Adipocyte (in vitro differentiated cells): ENCODE results near the gene MGMT.

ENCODE experiments used
- DNase-seq: peaks from one replicate; pipeline ENCODE4 v3.0.0-alpha.2; 2015; ENCODE audit warnings: low read depth
- H3K27me3 ChIP-seq: replicated peaks from 2 replicates; pipeline ENCODE4 v1.7.0; 2013; ENCODE audit warnings: mild to moderate bottlenecking, low read length, moderate library complexity; ENCODE audit not compliant: control insufficient read depth, insufficient read depth
- H3K36me3 ChIP-seq: 2 replicates; pipeline ENCODE4 v1.7.0; 2013; ENCODE audit warnings: low read length, mild to moderate bottlenecking, moderate library complexity; ENCODE audit not compliant: control insufficient read depth, insufficient read depth, severe bottlenecking
- H3K4me1 ChIP-seq: 2 replicates; pipeline ENCODE4 v1.7.0; 2013; ENCODE audit warnings: mild to moderate bottlenecking, low read length, moderate library complexity; ENCODE audit not compliant: control insufficient read depth, insufficient read depth
- H3K4me3 ChIP-seq: 2 replicates; pipeline ENCODE4 v1.7.0; 2013; ENCODE audit warnings: mild to moderate bottlenecking, low read length, moderate library complexity
- H3K9ac ChIP-seq: 2 replicates; pipeline ENCODE4 v1.7.0; 2013; ENCODE audit warnings: mild to moderate bottlenecking, low read length, moderate library complexity
- H3K9me3 ChIP-seq: 2 replicates; pipeline ENCODE4 v1.7.0; 2013; ENCODE audit warnings: mild to moderate bottlenecking, low read length, moderate library complexity; ENCODE audit not compliant: control insufficient read depth

Gene MGMT

GRCh38 chr10:129730272-129730992 lies 263.4 kb downstream of the MGMT start:
- Histone ChIP-seq H3K9ac (no peak overlapping the region), H3K36me3 (no peaks in the 10 kb centered on the region), H3K9me3 (peaks cover 7% of the 10 kb centered on the region), H3K27me3 (no peaks in the 10 kb centered on the region), H3K4me3 (no peak overlapping the region), H3K4me1 (no peaks in the 10 kb centered on the region)
- DNase-seq: no peak

GRCh38 chr10:129730993-129731325 lies 263.9 kb downstream of the MGMT start:
- DNase-seq: no peak
- H3K4me1 ChIP-seq: no peaks in the 10 kb centered on the region
- H3K9me3 ChIP-seq: peaks cover 7% of the 10 kb centered on the region
- H3K36me3 ChIP-seq: no peaks in the 10 kb centered on the region
- no peaks in the 10 kb centered on the region for H3K27me3 ChIP-seq
- H3K9ac ChIP-seq: no peak overlapping the region
- no peak overlapping the region for H3K4me3 ChIP-seq

GRCh38 chr10:129740532-129741279 lies 273.7 kb downstream of the MGMT start:
- H3K9ac ChIP-seq: no peak overlapping the region
- H3K9me3 ChIP-seq: no peaks in the 10 kb centered on the region
- no peaks in the 10 kb centered on the region for H3K36me3 ChIP-seq
- H3K27me3 ChIP-seq: no peaks in the 10 kb centered on the region
- no peaks in the 10 kb centered on the region for H3K4me1 ChIP-seq
- no peak for DNase-seq
- no peak overlapping the region for H3K4me3 ChIP-seq

GRCh38 chr10:129741280-129741977 lies 274.4 kb downstream of the MGMT start:
- DNase-seq: no peak
- Histone ChIP-seq H3K4me1 (no peaks in the 10 kb centered on the region), H3K36me3 (no peaks in the 10 kb centered on the region), H3K4me3 (no peak overlapping the region), H3K9ac (no peak overlapping the region), H3K27me3 (no peaks in the 10 kb centered on the region), H3K9me3 (no peaks in the 10 kb centered on the region)

GRCh38 chr10:129741978-129742741 lies 275.1 kb downstream of the MGMT start:
- Histone ChIP-seq H3K36me3 (no peaks in the 10 kb centered on the region), H3K4me1 (no peaks in the 10 kb centered on the region), H3K4me3 (no peak overlapping the region), H3K9ac (no peak overlapping the region), H3K27me3 (no peaks in the 10 kb centered on the region), H3K9me3 (no peaks in the 10 kb centered on the region)
- no peak for DNase-seq

- no peak overlapping the region for H3K9ac ChIP-seq
- H3K27me3 ChIP-seq: no peaks in the 10 kb centered on the region
- H3K36me3 ChIP-seq: no peaks in the 10 kb centered on the region
- no peaks in the 10 kb centered on the region for H3K4me1 ChIP-seq
- no peak for DNase-seq
- H3K4me3 ChIP-seq: no peak overlapping the region
- peaks cover 5% of the 10 kb centered on the region for H3K9me3 ChIP-seq
Observed at GRCh38 chr10:129742742-129743550, 275.9 kb downstream of the MGMT start.

GRCh38 chr10:129743738-129744133 lies 276.7 kb downstream of the MGMT start:
- H3K27me3 ChIP-seq: no peaks in the 10 kb centered on the region
- peaks cover 9% of the 10 kb centered on the region for H3K9me3 ChIP-seq
- H3K4me1 ChIP-seq: no peaks in the 10 kb centered on the region
- H3K4me3 ChIP-seq: no peak overlapping the region
- DNase-seq: no peak
- H3K9ac ChIP-seq: no peak overlapping the region
- H3K36me3 ChIP-seq: no peaks in the 10 kb centered on the region

- no peak for DNase-seq
- Histone ChIP-seq H3K4me3 (no peak overlapping the region), H3K27me3 (no peaks in the 10 kb centered on the region), H3K4me1 (no peaks in the 10 kb centered on the region), H3K36me3 (no peaks in the 10 kb centered on the region), H3K9me3 (peaks cover 16% of the 10 kb centered on the region), H3K9ac (no peak overlapping the region)
Observed at GRCh38 chr10:129744134-129745111, 277.4 kb downstream of the MGMT start.

GRCh38 chr10:129745186-129745750 lies 278.2 kb downstream of the MGMT start:
- H3K9ac ChIP-seq: no peak overlapping the region
- no peak for DNase-seq
- no peaks in the 10 kb centered on the region for H3K36me3 ChIP-seq
- H3K4me3 ChIP-seq: no peak overlapping the region
- H3K27me3 ChIP-seq: no peaks in the 10 kb centered on the region
- H3K4me1 ChIP-seq: no peaks in the 10 kb centered on the region
- H3K9me3 ChIP-seq: peaks cover 19% of the 10 kb centered on the region
